Skeletal muscle cell (primary cell): Measurements from ENCODE around the gene LRP6.
"Not testable (repeated sequence)": the region's sequence is repeated elsewhere in the genome, so short reads cannot be mapped to it uniquely, and the experiment has no call there.

ENCODE experiments used
- DNase-seq: peaks from one replicate; pipeline ENCODE4 v3.0.0-alpha.2; 2010; ENCODE audit warnings: low read depth
- H3K4me3 ChIP-seq: 2 replicates; pipeline ENCODE4 v1.5.1; 2011; ENCODE audit warnings: low read depth, mild to moderate bottlenecking, control low read depth, low read length, moderate library complexity

The LRP6 gene

GRCh38 chr12:12266873-12267741, at the start of gene LRP6:
TSS of gene LRP6 (minus strand) at chr12:12267044. CDS start at chr12:12266735, 309 bp downstream.
- H3K4me3 ChIP-seq, result peak within 1 kb of the TSS; percentile 89
- DNase-seq, result peak; percentile 91

GRCh38 chr12:12315838-12316237, 49.0 kb upstream of the LRP6 start:
- no peak overlapping the region for H3K4me3 ChIP-seq
- no peak for DNase-seq

- H3K4me3 ChIP-seq, DNase-seq: not testable (repeated sequence)
Observed at GRCh38 chr12:12310695-12311094, 43.9 kb upstream of the LRP6 start.

DNA sequence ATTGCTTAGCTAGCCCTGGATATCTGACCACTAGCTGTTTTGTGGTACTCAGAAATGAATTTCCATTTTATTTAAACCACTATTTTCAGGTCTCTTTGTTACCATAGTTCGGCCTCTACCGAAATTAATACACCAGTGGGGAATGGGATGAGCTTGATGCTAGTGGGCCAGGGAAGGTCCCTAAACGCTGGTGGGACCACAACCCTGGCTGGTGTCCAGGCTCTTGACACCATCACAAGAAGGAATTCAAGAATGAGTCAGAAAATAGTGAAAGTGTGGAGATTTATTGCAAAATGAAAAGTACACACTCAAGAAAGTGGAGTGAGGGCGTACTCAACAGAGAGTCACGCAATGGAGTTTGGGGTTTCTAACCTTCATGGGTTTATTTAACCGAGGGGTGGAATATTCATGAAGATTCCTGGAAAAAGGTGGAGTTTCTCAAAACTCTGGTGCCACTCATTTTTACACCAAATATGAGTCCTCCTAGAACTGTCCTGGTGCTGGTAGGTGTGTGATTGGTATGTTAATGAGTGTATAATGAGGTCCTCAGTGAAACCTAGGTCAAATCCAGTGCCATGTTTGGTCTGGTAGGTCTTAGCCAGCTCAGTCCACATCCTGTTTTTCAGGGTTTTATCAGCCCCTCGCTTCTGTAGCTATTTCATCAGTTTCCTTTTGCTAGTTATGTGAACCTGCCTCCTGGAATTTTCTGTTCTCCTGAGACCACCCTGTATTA, 38.9 kb upstream of the LRP6 start:
- no peak for DNase-seq
- H3K4me3 ChIP-seq, result no peak overlapping the region

GRCh38 chr12:12302976-12303375, 36.1 kb upstream of the LRP6 start:
- DNase-seq, result no peak
- no peak overlapping the region for H3K4me3 ChIP-seq

GRCh38 chr12:12301122-12301521, 34.3 kb upstream of the LRP6 start:
- no peak overlapping the region for H3K4me3 ChIP-seq
- no peak for DNase-seq

GRCh38 chr12:12297201-12297830, 30.5 kb upstream of the LRP6 start:
- H3K4me3 ChIP-seq, result no peak overlapping the region
- DNase-seq, result no peak

- no peak for DNase-seq
- H3K4me3 ChIP-seq, result no peak overlapping the region
Observed at GRCh38 chr12:12294215-12295005, 27.6 kb upstream of the LRP6 start.

- no peak overlapping the region for H3K4me3 ChIP-seq
Observed at GRCh38 chr12:12290206-12290605, 23.4 kb upstream of the LRP6 start.

DNA sequence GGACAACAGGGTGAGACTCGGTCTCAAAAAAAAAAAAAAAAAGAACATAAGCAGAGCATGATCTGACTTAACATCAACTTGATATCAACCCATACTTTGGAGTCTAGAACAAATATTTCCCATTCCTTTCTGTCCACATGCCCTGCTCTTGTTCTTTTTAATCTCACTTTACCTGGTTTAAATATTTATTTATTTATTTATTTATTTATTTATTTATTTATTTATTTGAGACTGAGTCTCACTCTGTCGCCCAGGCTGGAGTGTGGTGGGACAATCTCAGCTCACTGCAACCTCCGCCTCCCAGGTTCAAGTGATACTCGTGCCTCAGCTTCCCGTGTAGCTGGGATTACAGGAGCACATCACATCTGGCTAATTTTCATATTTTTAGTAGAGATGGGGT, 19.6 kb upstream of the LRP6 start:
- no peak for DNase-seq

More at GRCh38 chr12:12290206-12290605, 23.4 kb upstream of the LRP6 start:
- no peak for DNase-seq

GRCh38 chr12:12282761-12283425, 16.0 kb upstream of the LRP6 start:
- H3K4me3 ChIP-seq, result no peak overlapping the region
- no peak for DNase-seq

More for the DNA sequence above, 19.6 kb upstream of the LRP6 start:
- H3K4me3 ChIP-seq, result no peak overlapping the region

GRCh38 chr12:12282202-12282601, 15.4 kb upstream of the LRP6 start:
- no peak for DNase-seq

DNA sequence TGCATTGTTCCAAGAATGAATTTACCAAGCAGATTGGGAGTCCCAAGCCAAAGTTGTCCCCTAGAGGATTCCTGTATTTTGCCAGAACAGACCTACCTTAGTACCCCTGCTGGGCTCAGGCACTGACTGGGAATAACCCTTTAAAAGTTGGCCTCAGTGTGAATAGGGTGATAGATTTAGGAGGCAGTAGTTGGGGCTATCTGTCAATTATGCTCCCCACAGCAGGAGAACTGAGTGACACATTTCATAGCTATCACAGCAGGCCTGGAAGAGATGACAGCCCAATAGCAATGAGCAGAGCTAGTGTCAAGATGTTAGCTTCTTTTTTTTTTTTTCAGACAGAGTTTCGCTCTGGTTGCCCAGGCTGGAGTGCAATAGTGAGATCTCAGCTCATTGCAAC, 14.3 kb upstream of the LRP6 start:
- no peak for DNase-seq

More at GRCh38 chr12:12282202-12282601, 15.4 kb upstream of the LRP6 start:
- H3K4me3 ChIP-seq, result no peak overlapping the region

DNA sequence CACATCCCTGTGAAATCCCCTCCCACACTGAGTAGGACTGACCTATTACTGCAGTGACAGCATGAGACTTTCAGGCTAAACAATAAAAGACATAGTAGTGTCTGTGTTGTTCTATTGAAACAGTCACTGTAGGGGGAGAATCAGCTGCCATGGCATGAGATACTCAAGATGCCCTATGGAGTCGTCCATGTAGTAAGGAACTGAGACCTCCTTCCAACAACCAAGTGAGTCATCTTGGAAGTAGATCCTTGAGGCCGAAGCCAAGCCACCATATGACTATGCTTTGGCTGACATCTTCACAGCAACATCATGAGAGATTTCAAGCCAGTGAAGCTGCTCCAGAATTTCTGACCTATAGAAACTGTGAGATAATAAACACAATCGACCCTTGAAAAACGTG, 12.1 kb upstream of the LRP6 start:
- no peak overlapping the region for H3K4me3 ChIP-seq
- no peak for DNase-seq

More for the DNA sequence above, 14.3 kb upstream of the LRP6 start:
- no peak overlapping the region for H3K4me3 ChIP-seq

- H3K4me3 ChIP-seq, result no peak overlapping the region
- DNase-seq, result no peak
Observed at GRCh38 chr12:12275874-12276273, 9.0 kb upstream of the LRP6 start.

GRCh38 chr12:12273291-12273957, 6.6 kb upstream of the LRP6 start:
- H3K4me3 ChIP-seq, result no peak overlapping the region
- DNase-seq, result no peak

GRCh38 chr12:12272869-12273268, 6.0 kb upstream of the LRP6 start:
- DNase-seq, result no peak
- no peak overlapping the region for H3K4me3 ChIP-seq

DNA sequence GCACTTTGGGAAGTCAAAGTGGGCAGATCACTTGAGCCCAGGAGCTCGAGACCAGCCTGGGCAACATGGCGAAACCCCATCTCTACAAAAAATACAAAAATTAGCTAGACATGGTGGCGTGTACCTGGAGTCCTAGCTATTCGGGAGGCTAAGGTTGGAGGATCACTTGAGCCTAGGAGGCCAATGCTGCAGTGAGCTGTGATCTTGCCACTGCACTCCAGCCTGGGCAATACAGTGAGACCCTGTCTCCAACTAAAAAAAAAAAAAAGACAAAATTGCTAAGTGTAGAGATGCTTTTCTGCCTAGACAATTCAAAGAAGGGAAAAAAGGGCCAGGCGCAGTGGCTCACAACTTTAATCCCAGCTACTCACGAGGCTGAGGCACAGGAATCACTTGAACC, 3.4 kb upstream of the LRP6 start:
- no peak for DNase-seq
- no peak overlapping the region for H3K4me3 ChIP-seq
